ENCODE measurements around the gene SIN3B. TPM values are rescaled to one million over a fixed set of nuclear protein-coding genes. Genes with fewer than 3 reads are reported as not detected.

SIN3B gene
- total and polyA plus RNA-seq, 2 of the 13 experiments (the other 11 are each of a cell fraction or from before 2014, with no cell fraction given) = 12.9 to 25.7 TPM

GRCh38 chr19:16799740-16800139 lies 29.5 kb upstream of the SIN3B start:
- POLR2A ChIA-PET = no interaction called here
- Histone ChIP-seq H2AFZ (ENCODE audit: low read length) (no peak overlapping the region), H3K4me1 (ENCODE audit: insufficient read depth, low read length) (no peaks in the 10 kb centered on the region), H3K27ac (ENCODE audit: extremely low read length, insufficient read depth, low read length) (no peak overlapping the region), H4K20me1 (ENCODE audit: insufficient read depth, low read length) (no peaks in the 10 kb centered on the region), H3K79me2 (ENCODE audit: insufficient read depth, low read length) (no peaks in the 10 kb centered on the region), H3K36me3 (replicated peaks in 1 of 2; ENCODE audit: control insufficient read depth in 1 of 2, insufficient read depth in 2 of 2, low read length in 2 of 2) (no peaks in the 10 kb centered on the region), H3K27me3 (ENCODE audit: control insufficient read depth in 1 of 2, insufficient read depth in 2 of 2, low read length in 2 of 2) (no peaks in the 10 kb centered on the region), H3K4me3 (replicated peaks in 1 of 3; ENCODE audit: insufficient read depth in 1 of 3, low read depth in 2 of 3, low read length in 3 of 3) (no peak overlapping the region), H3K4me2 (ENCODE audit: low read depth, low read length) (no peak overlapping the region), H3K9ac (ENCODE audit: insufficient read depth, low read depth, low read length) (no peak overlapping the region), H3K9me3 (ENCODE audit: low read length) (peaks cover 5% of the 10 kb centered on the region; the same call in 1 of the 2 replicates)
- CTCF ChIA-PET (ENCODE audit: low intra/inter-chr PET ratio, low total read pairs) = no interaction called here
- TF ChIP-seq RXRB (CRISPR knock-in tag; IDR thresholded peaks at IDR 0.05; ENCODE audit: borderline replicate concordance) (no peak), POGZ (CRISPR knock-in tag; IDR thresholded peaks at IDR 0.05) (no peak), ETV6 (CRISPR knock-in tag; conservative IDR thresholded peaks at IDR 0.05) (no peak), KLF15 (CRISPR knock-in tag; IDR thresholded peaks at IDR 0.05; ENCODE audit: borderline replicate concordance) (no peak), ZNF674 (CRISPR knock-in tag; IDR thresholded peaks at IDR 0.05; ENCODE audit: low read depth) (no peak), POLR2G (IDR thresholded peaks at IDR 0.05; ENCODE audit: low read depth, low read length) (no peak), RBFOX2 (IDR thresholded peaks at IDR 0.05; ENCODE audit: low read depth, low read length) (no peak), SETDB1 (CRISPR knock-in tag; IDR thresholded peaks at IDR 0.05; ENCODE audit: borderline replicate concordance) (no peak), ELF1 (CRISPR knock-in tag; IDR thresholded peaks at IDR 0.05) (no peak)
- intact Hi-C loops (cut with micrococcal nuclease; ENCODE audit: unreplicated experiment) (no loop called here), in situ Hi-C loops (cut with HindIII; ENCODE audit: extremely low pct_ligation_motif_present, low pct_unique_long_range_greater_than_20kb) (no loop called here)
- FAIRE-seq (no peak), DNase-seq (ENCODE audit: low spot score) (no peak), ATAC-seq (no peak)
- no TSS peak for BruUV-seq (replicated peaks)
- WGBS (ENCODE audit: low lambda C conversion rate) = 68% methylated on average over 12 of the region's 16 CpGs

GRCh38 chr19:16801600-16802013 lies 27.6 kb upstream of the SIN3B start:
- ChIA-PET CTCF (ENCODE audit: low intra/inter-chr PET ratio, low total read pairs) (no interaction called here), POLR2A (no interaction called here)
- FAIRE-seq (no peak), DNase-seq (ENCODE audit: low spot score) (no peak), ATAC-seq (no peak)
- H3K27me3 ChIP-seq (ENCODE audit: control insufficient read depth in 1 of 2, insufficient read depth in 2 of 2, low read length in 2 of 2) = no peaks in the 10 kb centered on the region
- intact Hi-C loops (cut with micrococcal nuclease; ENCODE audit: unreplicated experiment) = no loop called here
- H3K36me3 ChIP-seq (replicated peaks in 1 of 2; ENCODE audit: control insufficient read depth in 1 of 2, insufficient read depth in 2 of 2, low read length in 2 of 2) = no peaks in the 10 kb centered on the region
- no TSS peak for BruUV-seq (replicated peaks)
- in situ Hi-C loops (cut with HindIII; ENCODE audit: extremely low pct_ligation_motif_present, low pct_unique_long_range_greater_than_20kb) = no loop called here
- H3K27ac ChIP-seq (ENCODE audit: extremely low read length, insufficient read depth, low read length) = no peak overlapping the region
- H3K4me1 ChIP-seq (ENCODE audit: insufficient read depth, low read length) = no peaks in the 10 kb centered on the region
- no peaks in the 10 kb centered on the region for H4K20me1 ChIP-seq (ENCODE audit: insufficient read depth, low read length)
- H3K4me3 ChIP-seq (replicated peaks in 1 of 3; ENCODE audit: insufficient read depth in 1 of 3, low read depth in 2 of 3, low read length in 3 of 3) = no peak overlapping the region
- no peak overlapping the region for H3K4me2 ChIP-seq (ENCODE audit: low read depth, low read length)
- H2AFZ ChIP-seq (ENCODE audit: low read length) = no peak overlapping the region
- no peaks in the 10 kb centered on the region for H3K79me2 ChIP-seq (ENCODE audit: insufficient read depth, low read length)
- no peak overlapping the region for H3K9ac ChIP-seq (ENCODE audit: insufficient read depth, low read depth, low read length)
- no peaks in the 10 kb centered on the region for H3K9me3 ChIP-seq (ENCODE audit: low read length)
- 35% methylated on average over 8 of the region's 8 CpGs for WGBS (ENCODE audit: low lambda C conversion rate)
- TF ChIP-seq HOXA3 (CRISPR knock-in tag; IDR thresholded peaks at IDR 0.05) (no peak), NR2F2 (IDR thresholded peaks at IDR 0.05; ENCODE audit: borderline replicate concordance, low read depth) (no peak), ZNF605 (CRISPR knock-in tag; IDR thresholded peaks at IDR 0.05) (no peak), ELF3 (CRISPR knock-in tag; IDR thresholded peaks at IDR 0.05) (no peak), ZNF331 (CRISPR knock-in tag; IDR thresholded peaks at IDR 0.05) (no peak), ZNF703 (CRISPR knock-in tag; IDR thresholded peaks at IDR 0.05; ENCODE audit: borderline replicate concordance) (no peak), ZNF800 (CRISPR knock-in tag; IDR thresholded peaks at IDR 0.05) (no peak), BHLHE40 (IDR thresholded peaks at IDR 0.05; ENCODE audit: low read length) (no peak), ARHGAP35 (CRISPR knock-in tag; IDR thresholded peaks at IDR 0.05; ENCODE audit: borderline replicate concordance) (no peak)
